Loucy (cell line): ENCODE measurements around the gene SLC30A3.

Source experiments
- CTCF ChIP-seq: fragments of 200-600 bp; sonication (generic); conservative IDR thresholded peaks from 2 replicates; pipeline ENCODE4 v1.5.1; 2014; ENCODE audit warnings: mild to moderate bottlenecking, antibody characterized with exemption, low read length
- EZH2phosphoT487 ChIP-seq: fragments of 200-600 bp; IDR thresholded peaks from 2 replicates; pipeline ENCODE4 v1.6.1; 2018; ENCODE audit warnings: antibody characterized with exemption, mild to moderate bottlenecking, moderate library complexity, borderline replicate concordance

- TF ChIP-seq EZH2phosphoT487 (no peak), CTCF (no peak)
These were observed 23.9 kb downstream of the SLC30A3 start for GRCh38 chr2:27238976-27239375.
